T-helper 1 cell treated with Interleukin-12 subunit alpha and Interleukin-12 subunit beta and Interleukin-4 antibody, amounts not matched to agents 30 ng/mL and 1 ng/mL, for 36 hours (primary cell): ENCODE data around the gene TAAR2. TPM values are rescaled to one million over a fixed set of nuclear protein-coding genes. Genes with fewer than 3 reads are reported as not detected.
"Not testable (repeated sequence)": the region's sequence is repeated elsewhere in the genome, so short reads cannot be mapped to it uniquely, and the experiment has no call there.

Source experiments
- intact Hi-C: fragments of 100-400 bp; cut with micrococcal nuclease; formaldehyde crosslinking; loops from one replicate; pipeline ENCODE4 v1.15.1; 2024
- total RNA-seq: library from RNA; stranded (reverse); gene quantifications from 2 replicates; pipeline ENCODE4 v1.2.3, GENCODE V29; 2022

The TAAR2 gene
- total RNA-seq: not detected in 2 replicates

- intact Hi-C loops: no loop called here
These were observed at the start of gene TAAR2 for GRCh38 chr6:132624175-132624574. TAAR2 (minus strand) TSS chr6:132624275; CDS start chr6:132624275, 0 bp downstream.

- intact Hi-C loops: no loop called here
These were observed 49.5 kb upstream of the TAAR2 start for GRCh38 chr6:132673376-132674094.

- intact Hi-C loops: loop anchor here (2.0 kb wide), 1 partner anchor 882 kb away; no protein-coding TSS in a partner anchor
These were observed 47.2 kb upstream of the TAAR2 start for GRCh38 chr6:132671295-132671694.

- intact Hi-C loops: loop anchor here (1.0 to 5.0 kb wide), 10 partner anchors 94 to 883 kb away; partner anchors contain the start of gene RPS12
These were observed 45.7 kb upstream of the TAAR2 start for GRCh38 chr6:132669690-132670291.

- intact Hi-C loops: loop anchor here (5.0 kb wide), 1 partner anchor 846 kb away; no protein-coding TSS in a partner anchor
These were observed 42.0 kb upstream of the TAAR2 start for GRCh38 chr6:132666118-132666517.

GRCh38 chr6:132664309-132665034 lies 40.4 kb upstream of the TAAR2 start:
- intact Hi-C loops: loop anchor here (5.0 kb wide), 1 partner anchor 848 kb away; no protein-coding TSS in a partner anchor

- intact Hi-C loops: no loop called here
These were observed 39.6 kb upstream of the TAAR2 start for GRCh38 chr6:132663661-132664060.

GRCh38 chr6:132661906-132662305 lies 37.8 kb upstream of the TAAR2 start:
- intact Hi-C loops: no loop called here

- intact Hi-C loops: no loop called here
These were observed 35.0 kb upstream of the TAAR2 start, which contains the start of gene TAAR1 for GRCh38 chr6:132659082-132659481. TAAR1 (minus strand) TSS chr6:132659182; CDS start chr6:132646003, 13,179 bp downstream.

GRCh38 chr6:132651062-132651461 lies 27.0 kb upstream of the TAAR2 start:
- intact Hi-C loops: no loop called here

- intact Hi-C loops: no loop called here
These were observed 26.4 kb upstream of the TAAR2 start for GRCh38 chr6:132650429-132650828.

GRCh38 chr6:132648828-132649227 lies 24.8 kb upstream of the TAAR2 start:
- intact Hi-C loops: no loop called here

- intact Hi-C loops: no loop called here
These were observed 24.3 kb upstream of the TAAR2 start for GRCh38 chr6:132648356-132648755.

GRCh38 chr6:132643547-132643946 lies 19.5 kb upstream of the TAAR2 start:
- intact Hi-C loops: no loop called here

- intact Hi-C loops: not testable (repeated sequence)
These were observed 13.1 kb upstream of the TAAR2 start for GRCh38 chr6:132637135-132637534.

- intact Hi-C loops: not testable (repeated sequence)
These were observed 11.8 kb upstream of the TAAR2 start for GRCh38 chr6:132635906-132636305.

GRCh38 chr6:132635288-132635687 lies 11.2 kb upstream of the TAAR2 start:
- intact Hi-C loops: not testable (repeated sequence)

- intact Hi-C loops: no loop called here
These were observed 10.7 kb upstream of the TAAR2 start for GRCh38 chr6:132634796-132635195.

- intact Hi-C loops: no loop called here
These were observed 9.3 kb upstream of the TAAR2 start for GRCh38 chr6:132633362-132633761.

GRCh38 chr6:132623106-132623845 lies 799 bp downstream of the TAAR2 start:
- intact Hi-C loops: no loop called here

GRCh38 chr6:132616677-132617076 lies 7.4 kb downstream of the TAAR2 start:
- intact Hi-C loops: no loop called here
